ENCODE measurements around the gene ADK.

DNA sequence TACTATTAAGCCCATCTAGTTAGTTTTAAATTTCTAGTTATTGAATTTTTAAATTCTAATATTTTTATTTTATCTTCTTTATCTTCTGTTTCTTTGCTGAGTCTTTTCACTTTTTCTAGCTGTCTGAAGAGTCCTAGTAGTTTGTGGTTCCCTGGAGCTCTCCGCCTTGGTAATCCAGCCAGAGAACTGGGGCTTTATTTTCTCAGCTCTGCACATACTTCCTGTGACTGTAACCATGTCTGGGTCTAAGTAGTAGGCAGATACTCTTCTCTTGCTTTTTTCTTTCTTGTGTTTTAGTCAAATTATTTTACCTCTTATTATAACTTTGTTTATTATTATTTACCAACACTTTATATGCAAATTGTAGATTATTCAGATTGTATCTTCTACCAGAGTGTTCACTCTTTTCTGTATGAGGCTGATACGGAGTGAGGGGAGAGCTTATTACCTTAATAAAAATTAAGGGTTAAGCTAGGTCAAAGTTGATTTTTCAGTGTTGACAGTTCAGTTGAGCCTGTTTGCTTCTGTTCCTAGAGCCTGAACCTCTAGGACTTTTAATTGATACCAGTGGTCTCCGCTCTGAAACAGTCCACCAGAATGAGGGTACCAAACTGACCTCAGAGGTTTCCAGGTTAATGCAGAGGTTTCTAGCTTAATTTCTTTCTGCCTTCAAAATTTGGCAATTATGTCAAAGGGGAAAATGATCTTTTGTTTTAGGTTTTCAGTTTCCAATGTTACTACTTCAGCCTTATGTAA, 155.4 kb downstream of the ADK start:
- TF ChIP-seq, protein P1, sequence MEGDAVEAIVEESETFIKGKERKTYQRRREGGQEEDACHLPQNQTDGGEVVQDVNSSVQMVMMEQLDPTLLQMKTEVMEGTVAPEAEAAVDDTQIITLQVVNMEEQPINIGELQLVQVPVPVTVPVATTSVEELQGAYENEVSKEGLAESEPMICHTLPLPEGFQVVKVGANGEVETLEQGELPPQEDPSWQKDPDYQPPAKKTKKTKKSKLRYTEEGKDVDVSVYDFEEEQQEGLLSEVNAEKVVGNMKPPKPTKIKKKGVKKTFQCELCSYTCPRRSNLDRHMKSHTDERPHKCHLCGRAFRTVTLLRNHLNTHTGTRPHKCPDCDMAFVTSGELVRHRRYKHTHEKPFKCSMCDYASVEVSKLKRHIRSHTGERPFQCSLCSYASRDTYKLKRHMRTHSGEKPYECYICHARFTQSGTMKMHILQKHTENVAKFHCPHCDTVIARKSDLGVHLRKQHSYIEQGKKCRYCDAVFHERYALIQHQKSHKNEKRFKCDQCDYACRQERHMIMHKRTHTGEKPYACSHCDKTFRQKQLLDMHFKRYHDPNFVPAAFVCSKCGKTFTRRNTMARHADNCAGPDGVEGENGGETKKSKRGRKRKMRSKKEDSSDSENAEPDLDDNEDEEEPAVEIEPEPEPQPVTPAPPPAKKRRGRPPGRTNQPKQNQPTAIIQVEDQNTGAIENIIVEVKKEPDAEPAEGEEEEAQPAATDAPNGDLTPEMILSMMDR (IDR thresholded peaks at IDR 0.05), result no peak
- TF ChIP-seq POLR2A (IDR thresholded peaks at IDR 0.05) (no peak), POLR2AphosphoS5 (IDR thresholded peaks at IDR 0.05) (no peak)

All from gastroesophageal sphincter (tissue), 3 donors.